Keratinocyte (primary cell): Measurements from ENCODE around the gene MARCHF3. TPM values are rescaled to one million over a fixed set of nuclear protein-coding genes. Genes with fewer than 3 reads are reported as not detected.

Source experiments
- DNase-seq: peaks from one replicate; pipeline ENCODE4 v3.0.0-alpha.2; 2011; ENCODE audit warnings: low read depth, missing footprints, low spot score
- FAIRE-seq: peaks from 2 replicates; lab custom pipeline; 2011; peaks lifted over from hg19 to GRCh38; lab: Jason Lieb, UNC
- H2AFZ ChIP-seq: 2 replicates; pipeline ENCODE4 v1.6.0; 2012; ENCODE audit warnings: low read length, control low read depth, inconsistent platforms; ENCODE audit not compliant: control insufficient read depth
- H3K27ac ChIP-seq: 2 replicates; pipeline ENCODE4 v1.5.1; 2011; ENCODE audit warnings: low read length; ENCODE audit not compliant: control insufficient read depth, insufficient read depth
- H3K27me3 ChIP-seq: 3 replicates; pipeline ENCODE4 v1.6.0; 2011; ENCODE audit warnings: low read length; ENCODE audit not compliant: control insufficient read depth, insufficient read depth; ENCODE audit errors: extremely low read depth
- H3K36me3 ChIP-seq, 2 experiments: 2 replicates in 1 of 2; 3 replicates in 1 of 2; pipeline ENCODE4 v1.5.1; 2011; ENCODE audit warnings: low read length in 2 of 2, mild to moderate bottlenecking in 1 of 2; ENCODE audit not compliant: control insufficient read depth in 2 of 2, insufficient read depth in 2 of 2; ENCODE audit errors: extremely low read depth in 1 of 2
- H3K4me1 ChIP-seq: 3 replicates; pipeline ENCODE4 v1.5.1; 2011; ENCODE audit warnings: low read length; ENCODE audit not compliant: control insufficient read depth, insufficient read depth; ENCODE audit errors: extremely low read depth
- H3K4me2 ChIP-seq: 3 replicates; pipeline ENCODE4 v1.6.0; 2011; ENCODE audit warnings: low read depth, low read length; ENCODE audit not compliant: control insufficient read depth, insufficient read depth; ENCODE audit errors: extremely low read depth
- H3K4me3 ChIP-seq, 3 experiments: fragments of 200-600 bp in 1 of 3; sonication (generic) in 1 of 3; 2 replicates in 2 of 3; 3 replicates in 1 of 3; pipeline ENCODE4 v1.5.1; 2011 to 2016; ENCODE audit warnings: low read length in 3 of 3, mild to moderate bottlenecking in 3 of 3, control low read depth in 2 of 3, inconsistent platforms in 1 of 3, low read depth in 1 of 3, mixed read lengths in 1 of 3, mixed run types in 1 of 3, moderate library complexity in 1 of 3; ENCODE audit not compliant: control insufficient read depth in 2 of 3, insufficient read depth in 2 of 3; ENCODE audit errors: extremely low read depth in 1 of 3
- H3K79me2 ChIP-seq: 2 replicates; pipeline ENCODE4 v1.6.0; 2012; ENCODE audit warnings: low read length; ENCODE audit not compliant: control insufficient read depth, insufficient read depth
- H3K9ac ChIP-seq: 3 replicates; pipeline ENCODE4 v1.6.0; 2011; ENCODE audit warnings: low read length; ENCODE audit not compliant: control insufficient read depth, insufficient read depth; ENCODE audit errors: extremely low read depth
- H3K9me1 ChIP-seq: 3 replicates; pipeline ENCODE4 v1.6.0; 2011; ENCODE audit warnings: low read length; ENCODE audit not compliant: control insufficient read depth, insufficient read depth; ENCODE audit errors: extremely low read depth
- H3K9me3 ChIP-seq: 2 replicates; pipeline ENCODE4 v1.5.1; 2012; ENCODE audit warnings: low read depth, low read length; ENCODE audit not compliant: control insufficient read depth
- H4K20me1 ChIP-seq: 3 replicates; pipeline ENCODE4 v1.6.0; 2011; ENCODE audit warnings: low read length; ENCODE audit not compliant: control insufficient read depth, insufficient read depth; ENCODE audit errors: extremely low read depth
- CTCF ChIP-seq, 3 experiments: IDR thresholded peaks in 1 of 3; conservative IDR thresholded peaks in 1 of 3; optimal IDR thresholded peaks in 1 of 3; 2 replicates in 2 of 3; 3 replicates in 1 of 3; pipeline versions ENCODE3 to v1.5.1; 2011; ENCODE audit warnings: low read length in 3 of 3, mild to moderate bottlenecking in 3 of 3, moderate library complexity in 2 of 3, control low read depth in 1 of 3, inconsistent platforms in 1 of 3; ENCODE audit not compliant: insufficient read depth in 2 of 3; ENCODE audit errors: extremely low read depth in 1 of 3
- EZH2 ChIP-seq: IDR thresholded peaks from one replicate; pipeline ENCODE4 v1.6.1; 2012; ENCODE audit warnings: inconsistent platforms, mild to moderate bottlenecking, low read length, moderate library complexity
- dilution Hi-C: fragments of 300-500 bp; cut with MboI; formaldehyde crosslinking; loops from one replicate; pipeline ENCODE4 v1.7.0; 2020; ENCODE audit warnings: low sequenced_read_pairs; ENCODE audit not compliant: extremely low pct_ligation_motif_present
- polyA plus RNA-seq, 5 experiments: library from polyadenylated mRNA; depleted of rRNA in 3 of 5; stranded (reverse) in 3 of 5; stranded (forward) in 1 of 5; unstranded in 1 of 5; fragments of >200 nt; gene quantifications; 1 replicate in 1 of 5; 2 replicates in 3 of 5; 3 replicates in 1 of 5; pipeline versions ENCODE4 v1.2.1 to v1.2.3, GENCODE V29; 2011 to 2012; ENCODE audit warnings: missing spikeins in 2 of 5, low read depth in 1 of 5, low replicate concordance in 1 of 5

Gene MARCHF3
- polyA plus RNA-seq, 1 donor (not counting 4 experiments of a cell fraction or from before 2014, with no cell fraction given): 0.45 TPM

- DNase-seq: no peak
- H2AFZ ChIP-seq: no peak overlapping the region
- H3K27ac ChIP-seq: no peak overlapping the region
- TF ChIP-seq CTCF (optimal IDR thresholded peaks at IDR 0.05 in 1 of 3, IDR thresholded peaks at IDR 0.05 in 1 of 3, conservative IDR thresholded peaks at IDR 0.05 in 1 of 3; ENCODE audit: extremely low read depth in 1 of 3, insufficient read depth in 2 of 3, low read length in 3 of 3) (no peak), EZH2 (no peak)
- H3K9ac ChIP-seq: no peak overlapping the region
- no peaks in the 10 kb centered on the region for H4K20me1 ChIP-seq
- H3K9me3 ChIP-seq: no peaks in the 10 kb centered on the region
- no peak overlapping the region for H3K4me2 ChIP-seq
- no peaks in the 10 kb centered on the region for H3K4me1 ChIP-seq
- H3K79me2 ChIP-seq: no peaks in the 10 kb centered on the region
- no peaks in the 10 kb centered on the region for H3K9me1 ChIP-seq
- H3K36me3 ChIP-seq: no peaks in the 10 kb centered on the region
- no peaks in the 10 kb centered on the region for H3K27me3 ChIP-seq
- FAIRE-seq: no peak
- dilution Hi-C loops: no loop called here
- H3K4me3 ChIP-seq: no peak overlapping the region
Measured at GRCh38 chr5:126995689-126996088, 34.7 kb downstream of the MARCHF3 start.

- FAIRE-seq (no peak), DNase-seq (no peak)
- H3K36me3 ChIP-seq: no peaks in the 10 kb centered on the region
- no peaks in the 10 kb centered on the region for H3K27me3 ChIP-seq
- H3K4me2 ChIP-seq: no peak overlapping the region
- dilution Hi-C loops: no loop called here
- H3K79me2 ChIP-seq: no peaks in the 10 kb centered on the region
- no peak overlapping the region for H3K9ac ChIP-seq
- no peak overlapping the region for H3K27ac ChIP-seq
- no peaks in the 10 kb centered on the region for H3K4me1 ChIP-seq
- no peaks in the 10 kb centered on the region for H3K9me1 ChIP-seq
- TF ChIP-seq EZH2: no peak
- no peaks in the 10 kb centered on the region for H4K20me1 ChIP-seq
- no peak overlapping the region for H2AFZ ChIP-seq
- no peaks in the 10 kb centered on the region for H3K9me3 ChIP-seq
- H3K4me3 ChIP-seq: no peak overlapping the region
Measured at GRCh38 chr5:126995039-126995438, 35.3 kb downstream of the MARCHF3 start.

GRCh38 chr5:126994485-126994884 lies 35.9 kb downstream of the MARCHF3 start:
- Histone ChIP-seq H3K9me1 (no peaks in the 10 kb centered on the region), H3K27ac (no peak overlapping the region), H2AFZ (no peak overlapping the region), H3K9ac (no peak overlapping the region), H3K36me3 (no peaks in the 10 kb centered on the region), H3K27me3 (no peaks in the 10 kb centered on the region), H3K79me2 (no peaks in the 10 kb centered on the region), H3K4me2 (no peak overlapping the region), H3K4me1 (no peaks in the 10 kb centered on the region), H3K4me3 (no peak overlapping the region), H3K9me3 (no peaks in the 10 kb centered on the region), H4K20me1 (no peaks in the 10 kb centered on the region)
- DNase-seq: no peak
- TF ChIP-seq EZH2 (no peak), CTCF (optimal IDR thresholded peaks at IDR 0.05 in 1 of 3, IDR thresholded peaks at IDR 0.05 in 1 of 3, conservative IDR thresholded peaks at IDR 0.05 in 1 of 3; ENCODE audit: extremely low read depth in 1 of 3, insufficient read depth in 2 of 3, low read length in 3 of 3) (no peak)
- dilution Hi-C loops: no loop called here
- no peak for FAIRE-seq
